ENCODE data around the gene GBP2. TPM values are rescaled to one million over a fixed set of nuclear protein-coding genes. Genes with fewer than 3 reads are reported as not detected.

GBP2 gene, protein sequence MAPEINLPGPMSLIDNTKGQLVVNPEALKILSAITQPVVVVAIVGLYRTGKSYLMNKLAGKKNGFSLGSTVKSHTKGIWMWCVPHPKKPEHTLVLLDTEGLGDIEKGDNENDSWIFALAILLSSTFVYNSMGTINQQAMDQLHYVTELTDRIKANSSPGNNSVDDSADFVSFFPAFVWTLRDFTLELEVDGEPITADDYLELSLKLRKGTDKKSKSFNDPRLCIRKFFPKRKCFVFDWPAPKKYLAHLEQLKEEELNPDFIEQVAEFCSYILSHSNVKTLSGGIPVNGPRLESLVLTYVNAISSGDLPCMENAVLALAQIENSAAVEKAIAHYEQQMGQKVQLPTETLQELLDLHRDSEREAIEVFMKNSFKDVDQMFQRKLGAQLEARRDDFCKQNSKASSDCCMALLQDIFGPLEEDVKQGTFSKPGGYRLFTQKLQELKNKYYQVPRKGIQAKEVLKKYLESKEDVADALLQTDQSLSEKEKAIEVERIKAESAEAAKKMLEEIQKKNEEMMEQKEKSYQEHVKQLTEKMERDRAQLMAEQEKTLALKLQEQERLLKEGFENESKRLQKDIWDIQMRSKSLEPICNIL
- 71.9 and 94.3 TPM in 2 replicates for total RNA-seq (2014; rRNA removed; shearing (Covaris generic))

DNA sequence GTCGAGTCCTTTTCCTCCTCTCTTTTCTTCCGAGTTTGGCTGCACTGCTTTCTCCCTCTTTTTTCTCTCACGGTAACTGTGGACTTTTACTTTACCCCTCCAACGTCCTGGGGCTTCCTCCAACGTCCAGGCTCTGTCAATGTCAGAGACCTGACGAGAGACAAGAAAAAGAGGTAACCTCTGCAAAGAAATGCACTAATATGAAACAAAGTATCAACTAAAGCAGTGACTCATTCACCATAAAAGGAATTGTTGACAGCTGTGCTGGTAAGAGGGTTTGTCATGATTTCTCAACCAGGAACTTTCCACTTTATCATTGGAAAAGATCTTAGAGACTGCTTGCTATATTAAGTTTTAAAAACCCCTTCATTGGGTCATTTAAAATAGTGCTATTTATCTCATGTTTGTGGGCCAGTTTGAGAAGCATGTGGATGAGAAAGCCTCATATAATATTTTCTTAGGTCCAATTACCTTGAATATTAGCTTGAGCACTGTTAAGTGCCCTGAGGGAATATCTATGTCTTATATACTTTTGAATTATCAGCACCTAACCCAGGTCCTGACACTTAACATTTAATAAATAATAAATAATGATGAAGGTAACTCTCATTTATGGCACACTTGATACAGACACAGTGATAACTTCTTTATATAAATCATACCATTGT is at the start of gene GBP2:
Gene GBP2 (minus strand): TSS at position 202 of the 668 bp plus-strand sequence. CDS start 4,148 bp downstream, outside the sequence.
- DNase-seq (ENCODE audit: low read depth): peak; percentile 92

GRCh38 chr1:89174491-89174890 is 48.6 kb upstream of the GBP2 start:
- DNase-seq (ENCODE audit: low read depth): no peak

DNA sequence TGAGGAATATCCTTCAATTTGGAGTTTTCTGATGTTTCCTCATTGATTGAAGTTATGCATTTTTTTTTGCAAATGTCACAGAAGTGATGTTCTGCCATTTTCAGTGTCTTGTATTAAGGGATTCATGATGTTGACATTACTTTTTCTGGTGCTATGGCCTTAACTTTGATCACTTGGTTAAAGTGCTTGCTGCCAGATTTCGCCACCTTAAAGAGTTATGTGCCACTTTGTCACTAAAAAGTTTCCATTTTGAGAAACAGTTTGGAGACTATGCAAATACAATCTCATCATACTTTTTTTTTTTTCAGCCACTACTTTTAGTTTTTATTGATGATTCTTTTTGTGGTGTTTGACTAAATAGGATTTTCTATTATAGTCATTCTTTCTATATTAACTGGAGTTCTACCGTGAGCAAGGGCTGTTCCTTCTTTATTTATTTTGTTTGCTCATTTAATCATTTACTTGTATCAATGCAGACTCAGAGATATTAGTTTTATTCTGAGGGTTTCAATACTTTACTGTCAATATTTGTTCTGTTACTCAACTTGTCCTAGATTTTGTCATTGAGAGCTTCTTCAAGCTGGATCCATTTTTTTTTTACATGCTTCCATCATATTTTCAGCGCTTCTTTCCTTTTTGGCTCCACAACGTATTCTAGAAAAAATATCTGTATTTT is 46.7 kb upstream of the GBP2 start:
- DNase-seq (ENCODE audit: low read depth): no peak

DNA sequence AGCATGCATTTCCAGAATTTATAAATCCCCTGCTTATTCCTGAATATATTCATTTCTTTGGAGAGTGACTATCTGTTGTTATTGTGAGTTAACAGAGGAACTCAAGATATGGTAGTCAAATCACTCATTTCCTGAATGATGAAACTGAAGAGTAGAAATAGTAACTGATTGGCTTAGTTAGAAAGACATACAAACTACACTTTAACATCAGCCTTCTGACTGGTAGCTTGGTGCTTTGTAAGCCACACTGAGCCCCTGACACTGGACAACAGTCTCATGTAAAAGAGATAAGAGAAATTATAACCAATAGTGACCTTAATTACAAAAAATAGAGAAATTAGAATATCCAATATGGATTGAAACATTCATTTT is 45.1 kb upstream of the GBP2 start:
- no peak for DNase-seq (ENCODE audit: low read depth)

- no peak for DNase-seq (ENCODE audit: low read depth)
Observed at GRCh38 chr1:89170170-89171066, 44.5 kb upstream of the GBP2 start.

GRCh38 chr1:89169166-89169565 is 43.3 kb upstream of the GBP2 start:
- DNase-seq (ENCODE audit: low read depth): no peak

GRCh38 chr1:89167590-89168230 is 41.8 kb upstream of the GBP2 start:
- DNase-seq (ENCODE audit: low read depth): no peak

- no peak for DNase-seq (ENCODE audit: low read depth)
Observed at GRCh38 chr1:89166705-89167104, 40.8 kb upstream of the GBP2 start.

- DNase-seq (ENCODE audit: low read depth): no peak
Observed at GRCh38 chr1:89165811-89166210, 39.9 kb upstream of the GBP2 start.

DNA sequence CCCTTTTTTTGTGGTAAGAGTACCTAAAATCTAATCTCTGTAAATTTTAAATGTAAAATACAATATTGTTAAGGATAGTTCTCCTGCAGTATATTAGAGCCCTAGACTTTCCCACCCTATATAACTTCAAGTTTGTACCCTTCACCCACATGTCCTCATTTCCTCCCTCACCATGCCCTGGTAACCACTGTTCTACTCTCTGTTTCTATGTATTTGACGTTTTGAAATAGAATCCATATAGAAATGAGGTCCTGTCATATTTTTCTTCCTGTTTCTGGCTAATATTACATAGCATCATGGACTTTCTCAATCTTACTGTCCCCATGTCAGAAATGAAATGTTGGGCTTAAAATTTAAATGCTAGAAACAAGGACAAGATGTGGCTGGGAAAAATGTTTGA is 25.1 kb upstream of the GBP2 start:
- no peak for DNase-seq (ENCODE audit: low read depth)

- no peak for DNase-seq (ENCODE audit: low read depth)
Observed at GRCh38 chr1:89149976-89150375, 24.1 kb upstream of the GBP2 start.

DNA sequence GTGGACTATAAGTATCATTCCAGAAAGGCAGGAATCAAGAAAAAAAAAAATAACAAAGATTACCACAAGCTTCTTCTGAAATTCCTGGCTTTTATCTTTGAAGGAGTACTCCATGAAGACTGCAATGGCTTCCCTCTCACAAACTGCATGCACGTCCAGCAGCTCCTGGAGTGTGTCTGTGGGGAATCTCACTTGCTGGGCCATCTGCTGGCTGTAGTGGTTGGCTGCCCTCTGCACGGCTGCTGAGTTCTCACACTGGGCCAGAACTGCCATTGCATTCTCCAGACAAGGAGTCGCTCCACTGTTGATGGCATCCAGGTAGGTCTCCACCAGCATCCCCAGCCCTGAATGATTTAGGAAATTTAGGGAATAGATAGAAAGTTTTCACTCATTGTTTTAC is 23.3 kb upstream of the GBP2 start:
- peak; percentile 13 for DNase-seq (ENCODE audit: low read depth)

GRCh38 chr1:89147678-89148658 is 22.1 kb upstream of the GBP2 start:
- peak; percentile 4 for DNase-seq (ENCODE audit: low read depth)

DNA sequence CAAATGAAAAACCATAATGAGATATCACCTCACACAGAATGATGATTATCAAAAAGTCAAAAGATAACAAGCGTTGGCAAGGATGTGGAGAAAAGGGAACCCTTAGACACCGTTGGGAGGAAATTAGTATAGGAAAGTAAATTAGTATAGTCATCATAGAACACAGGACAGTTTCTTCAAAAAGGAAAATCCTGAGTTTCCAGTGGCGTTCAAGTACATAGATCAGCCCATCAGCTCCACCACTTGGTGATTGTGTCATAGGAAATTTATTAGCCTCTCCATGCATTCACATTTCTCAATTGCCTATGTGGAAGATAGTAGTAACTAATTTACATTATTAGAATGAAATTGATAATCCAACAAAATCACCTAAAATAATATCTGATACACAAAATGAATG is 20.8 kb upstream of the GBP2 start:
- no peak for DNase-seq (ENCODE audit: low read depth)

DNA sequence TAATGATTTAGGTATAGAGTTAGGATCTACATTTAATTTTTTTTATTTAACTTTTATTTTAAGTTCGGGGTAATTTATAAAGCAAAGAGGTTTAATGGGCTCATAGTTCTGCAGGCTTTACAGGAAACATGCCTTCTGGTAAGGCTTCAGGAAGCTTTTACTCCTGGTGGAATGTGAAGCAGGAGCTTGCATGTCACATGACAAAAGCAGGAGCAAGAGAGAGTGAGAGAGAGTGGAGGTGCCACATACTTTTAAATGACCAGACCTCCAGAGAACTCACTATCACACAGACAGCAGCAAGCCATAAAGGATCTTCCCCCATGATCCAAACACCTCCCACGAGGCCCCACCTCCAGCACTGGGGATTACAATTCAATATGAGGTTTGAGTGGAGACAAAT is 17.6 kb upstream of the GBP2 start:
- DNase-seq (ENCODE audit: low read depth): no peak

GRCh38 chr1:89142160-89142559 is 16.2 kb upstream of the GBP2 start:
- no peak for DNase-seq (ENCODE audit: low read depth)

DNA sequence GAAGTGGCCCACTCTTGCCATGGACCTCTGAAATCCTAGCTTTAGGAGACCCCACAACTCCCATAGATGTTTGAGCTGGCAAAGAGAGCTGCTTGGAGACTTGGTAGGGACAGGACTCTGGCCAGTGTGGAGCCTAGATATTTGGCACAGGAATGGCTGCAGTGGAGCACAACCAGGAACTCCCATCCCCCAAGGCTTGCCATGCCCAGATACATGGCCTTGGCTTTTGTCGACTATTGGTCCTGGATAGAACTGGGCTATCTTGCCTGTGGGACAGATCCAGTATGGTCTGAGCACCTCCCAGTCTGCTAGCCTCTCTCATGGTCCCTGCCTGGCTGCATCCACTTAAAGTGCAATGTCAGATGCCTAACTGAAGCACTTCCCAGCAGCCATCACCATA is 7.8 kb upstream of the GBP2 start:
- no peak for DNase-seq (ENCODE audit: low read depth)

DNA sequence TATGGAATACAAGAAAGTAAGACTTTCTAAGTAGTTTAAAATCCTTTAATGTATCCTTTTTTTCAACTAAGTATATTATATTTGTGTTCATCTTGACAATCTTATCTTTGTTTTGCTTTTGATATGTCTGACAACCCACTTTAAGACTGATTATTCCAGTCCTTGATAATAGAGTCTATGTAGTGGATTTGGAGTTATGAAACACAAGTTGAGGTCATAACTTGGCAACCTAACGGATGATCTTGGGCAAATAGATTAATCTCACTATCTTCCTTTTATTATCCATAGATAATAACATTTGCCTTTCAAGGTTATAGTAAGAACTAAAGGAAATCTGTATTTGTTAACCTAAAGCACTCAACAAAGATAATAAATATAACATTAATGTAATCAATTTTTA is 4.8 kb upstream of the GBP2 start:
- DNase-seq (ENCODE audit: low read depth): no peak

- no peak for DNase-seq (ENCODE audit: low read depth)
Observed at GRCh38 chr1:89129911-89130310, 4.0 kb upstream of the GBP2 start.
